ENCODE data around the gene DCHS1.

DCHS1 gene

DNA sequence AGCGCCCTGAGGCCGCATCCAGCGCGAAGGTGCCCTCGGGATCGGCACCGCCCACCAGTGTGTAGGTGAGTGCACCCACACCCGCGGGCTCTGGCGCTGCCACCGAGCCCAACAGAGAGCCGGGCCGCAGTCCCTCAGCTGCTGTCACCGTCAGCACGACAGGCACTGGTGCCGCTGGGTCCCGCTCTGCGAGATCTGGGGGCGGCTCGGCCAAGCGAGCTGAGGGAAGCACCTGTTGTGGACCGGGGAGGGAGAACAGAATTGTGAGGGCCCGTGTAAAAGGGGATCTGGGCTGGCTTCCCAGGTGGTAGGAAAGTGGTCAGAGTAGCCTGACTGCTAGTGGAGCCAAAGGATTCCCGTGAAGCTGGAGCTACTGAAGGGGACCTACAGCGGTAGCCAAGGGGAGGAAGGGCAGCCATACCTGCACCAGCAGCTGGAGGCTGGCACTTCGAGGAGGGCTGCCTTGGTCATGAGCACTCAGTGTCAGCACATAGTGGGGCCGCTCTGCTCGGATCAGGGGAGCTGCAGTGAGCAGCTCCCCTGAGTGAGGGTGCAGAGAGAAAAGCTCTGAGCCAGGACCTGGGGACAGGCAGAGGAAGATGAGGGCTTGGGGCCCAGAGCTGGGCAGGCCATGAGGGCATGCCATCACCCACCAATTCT is 24.8 kb downstream of the DCHS1 start:
- TF ChIP-seq, protein P1, sequence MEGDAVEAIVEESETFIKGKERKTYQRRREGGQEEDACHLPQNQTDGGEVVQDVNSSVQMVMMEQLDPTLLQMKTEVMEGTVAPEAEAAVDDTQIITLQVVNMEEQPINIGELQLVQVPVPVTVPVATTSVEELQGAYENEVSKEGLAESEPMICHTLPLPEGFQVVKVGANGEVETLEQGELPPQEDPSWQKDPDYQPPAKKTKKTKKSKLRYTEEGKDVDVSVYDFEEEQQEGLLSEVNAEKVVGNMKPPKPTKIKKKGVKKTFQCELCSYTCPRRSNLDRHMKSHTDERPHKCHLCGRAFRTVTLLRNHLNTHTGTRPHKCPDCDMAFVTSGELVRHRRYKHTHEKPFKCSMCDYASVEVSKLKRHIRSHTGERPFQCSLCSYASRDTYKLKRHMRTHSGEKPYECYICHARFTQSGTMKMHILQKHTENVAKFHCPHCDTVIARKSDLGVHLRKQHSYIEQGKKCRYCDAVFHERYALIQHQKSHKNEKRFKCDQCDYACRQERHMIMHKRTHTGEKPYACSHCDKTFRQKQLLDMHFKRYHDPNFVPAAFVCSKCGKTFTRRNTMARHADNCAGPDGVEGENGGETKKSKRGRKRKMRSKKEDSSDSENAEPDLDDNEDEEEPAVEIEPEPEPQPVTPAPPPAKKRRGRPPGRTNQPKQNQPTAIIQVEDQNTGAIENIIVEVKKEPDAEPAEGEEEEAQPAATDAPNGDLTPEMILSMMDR (IDR thresholded peaks at IDR 0.05; ENCODE audit: borderline replicate concordance, insufficient read depth, low read depth, low read length): no peak
- H3K4me3 ChIP-seq (ENCODE audit: low read depth, low read length): no peak overlapping the region

DNA sequence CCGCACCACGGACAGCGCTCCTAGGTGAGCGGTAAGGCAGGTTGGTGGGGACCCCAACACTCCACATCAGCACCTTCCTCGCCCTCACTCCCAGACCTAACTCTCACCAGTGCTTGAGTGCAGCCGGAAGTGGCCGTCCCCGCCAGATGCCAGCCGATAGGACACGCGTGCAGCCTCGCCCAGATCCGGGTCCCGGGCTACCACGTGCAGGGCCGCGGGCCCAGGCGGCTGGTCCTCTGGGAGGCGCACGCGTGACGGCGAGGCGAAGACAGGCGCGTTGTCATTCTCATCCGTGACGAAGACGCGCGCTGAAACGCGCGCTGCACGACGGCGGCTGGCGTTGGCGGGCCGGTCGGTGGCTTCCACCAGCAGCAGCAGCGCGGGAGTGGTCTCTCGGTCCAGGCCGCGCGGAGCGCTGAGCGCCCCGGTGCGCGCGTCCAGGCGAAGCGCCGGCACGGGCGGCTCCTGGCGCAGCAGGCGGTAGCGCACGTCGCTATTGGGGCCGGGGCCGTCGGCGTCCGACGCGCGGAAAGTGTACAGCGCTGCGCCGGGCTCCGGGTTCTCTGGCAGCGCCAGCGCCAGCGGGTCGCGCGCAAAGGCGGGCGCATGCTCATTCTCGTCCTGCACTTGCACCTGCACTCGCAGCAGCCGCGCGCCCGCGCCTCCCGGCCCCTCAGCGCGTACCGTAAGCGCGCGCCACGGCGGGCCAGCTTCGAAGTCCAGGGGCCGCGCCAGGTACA is 25.5 kb downstream of the DCHS1 start:
- TF ChIP-seq, protein P1 (IDR thresholded peaks at IDR 0.05; ENCODE audit: borderline replicate concordance, insufficient read depth, low read depth, low read length): no peak
- no peak overlapping the region for H3K4me3 ChIP-seq (ENCODE audit: low read depth, low read length)

DNA sequence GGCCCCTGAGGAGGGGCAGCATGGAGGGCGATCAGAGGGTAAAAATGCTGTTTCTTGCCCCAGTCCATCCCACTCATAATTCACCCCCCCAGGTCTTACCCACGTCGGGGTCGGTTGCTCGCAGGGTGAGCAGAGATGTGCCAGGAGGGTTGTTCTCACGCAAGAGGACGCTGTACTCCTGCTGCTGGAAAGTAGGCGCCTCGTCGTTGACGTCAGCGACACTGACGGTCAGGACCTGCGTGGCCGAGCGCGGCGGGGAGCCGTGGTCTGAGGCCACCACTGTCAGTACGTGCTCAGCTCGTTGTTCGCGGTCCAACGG is 26.1 kb downstream of the DCHS1 start:
- TF ChIP-seq, protein P1 (IDR thresholded peaks at IDR 0.05; ENCODE audit: borderline replicate concordance, insufficient read depth, low read depth, low read length): no peak
- H3K4me3 ChIP-seq (ENCODE audit: low read depth, low read length): no peak overlapping the region

DNA sequence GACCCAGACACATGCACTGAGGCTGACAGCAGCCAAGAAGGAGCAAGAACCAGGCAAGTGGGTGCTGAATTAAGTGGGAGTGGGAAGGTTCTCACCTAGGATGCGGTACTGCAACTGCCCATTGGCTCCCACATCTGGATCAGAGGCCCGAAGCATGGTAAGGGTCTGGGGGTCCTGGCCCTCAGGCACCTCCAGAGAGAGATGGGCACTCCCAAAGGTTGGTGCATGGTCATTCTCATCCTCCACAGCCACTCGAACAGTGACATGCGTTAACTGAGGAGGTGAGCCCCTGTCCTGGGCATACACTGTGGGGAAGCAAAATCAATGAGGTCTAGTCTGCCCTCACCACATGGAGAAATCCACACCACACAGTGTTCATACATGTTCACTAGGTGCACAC is 27.1 kb downstream of the DCHS1 start:
- TF ChIP-seq, protein P1 (IDR thresholded peaks at IDR 0.05; ENCODE audit: borderline replicate concordance, insufficient read depth, low read depth, low read length): no peak
- H3K4me3 ChIP-seq (ENCODE audit: low read depth, low read length): no peak overlapping the region

DNA sequence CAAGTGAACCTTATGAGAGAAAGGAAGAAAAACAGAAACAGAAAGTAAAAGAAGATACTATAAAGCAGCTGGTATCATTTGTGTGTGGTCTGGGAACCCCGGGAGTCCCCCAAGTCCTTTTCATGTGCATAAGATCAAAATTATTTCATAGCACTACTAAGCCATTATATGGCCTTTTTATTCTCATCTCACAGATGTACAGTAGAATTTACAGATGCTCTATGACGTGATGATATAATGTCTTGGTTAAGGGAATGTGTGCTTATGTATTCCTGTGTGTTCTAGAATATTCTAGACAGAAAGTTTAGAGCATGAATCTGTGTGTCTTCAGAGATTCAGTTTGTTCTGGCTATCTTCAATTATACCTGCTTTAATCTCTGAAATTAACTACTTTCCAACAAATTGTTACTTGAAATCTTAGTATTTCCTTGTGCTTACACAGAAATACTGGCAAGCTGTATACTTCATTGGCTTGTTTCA is 27.8 kb downstream of the DCHS1 start:
- TF ChIP-seq, protein P1 (IDR thresholded peaks at IDR 0.05; ENCODE audit: borderline replicate concordance, insufficient read depth, low read depth, low read length): no peak
- no peak overlapping the region for H3K4me3 ChIP-seq (ENCODE audit: low read depth, low read length)

DNA sequence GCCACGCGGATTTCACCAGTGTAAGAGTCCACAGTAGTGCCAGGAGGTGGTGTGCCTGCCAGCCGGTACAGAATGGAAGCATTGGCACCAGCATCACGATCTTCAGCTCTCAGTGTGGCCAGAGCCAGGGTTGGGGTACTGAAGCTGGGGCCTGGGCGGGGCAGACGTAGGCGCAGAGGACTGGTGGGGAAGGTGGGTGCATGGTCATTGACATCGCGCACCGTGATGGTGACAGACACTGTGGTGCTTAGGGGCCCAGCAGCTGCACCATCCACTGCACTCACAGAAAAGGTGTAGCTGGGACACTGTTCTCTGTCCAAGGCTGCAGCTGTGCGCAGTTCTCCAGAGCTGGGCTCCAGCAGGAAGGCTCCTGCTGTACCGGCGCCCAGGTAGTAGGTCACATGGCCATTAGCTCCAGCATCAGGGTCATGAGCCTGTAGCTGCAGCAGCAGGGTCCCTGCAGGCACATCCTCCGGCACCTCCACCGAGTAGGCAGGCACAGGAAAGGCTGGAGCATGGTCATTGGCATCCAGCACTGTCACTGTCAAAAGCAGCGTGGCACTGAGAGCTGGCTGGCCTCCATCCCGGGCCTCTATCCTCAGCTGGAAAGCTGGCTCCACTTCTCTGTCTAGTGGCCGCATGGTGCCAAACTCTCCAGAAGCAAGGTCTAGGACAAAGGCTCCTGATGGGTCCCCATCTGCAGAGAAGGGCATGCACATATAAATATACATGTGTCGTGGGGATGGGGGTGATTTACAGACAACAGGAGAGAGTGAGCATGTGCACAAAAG is 28.4 kb downstream of the DCHS1 start:
- TF ChIP-seq, protein P1 (IDR thresholded peaks at IDR 0.05; ENCODE audit: borderline replicate concordance, insufficient read depth, low read depth, low read length): no peak

More for the DNA sequence above, 28.4 kb downstream of the DCHS1 start:
- no peak overlapping the region for H3K4me3 ChIP-seq (ENCODE audit: low read depth, low read length)

Data from GM12875 (cell line).